Measurements from ENCODE around the gene ZNF784. TPM values are rescaled to one million over a fixed set of nuclear protein-coding genes. Genes with fewer than 3 reads are reported as not detected.

The ZNF784 gene
- total and polyA plus RNA-seq, 4 donors = 0.79 to 6.0 (median 3.8) TPM

GRCh38 chr19:55613396-55613795 lies 11.0 kb downstream of the ZNF784 start (continued):
- TF ChIP-seq ZBTB33 (IDR thresholded peaks at IDR 0.05) = no peak

DNA sequence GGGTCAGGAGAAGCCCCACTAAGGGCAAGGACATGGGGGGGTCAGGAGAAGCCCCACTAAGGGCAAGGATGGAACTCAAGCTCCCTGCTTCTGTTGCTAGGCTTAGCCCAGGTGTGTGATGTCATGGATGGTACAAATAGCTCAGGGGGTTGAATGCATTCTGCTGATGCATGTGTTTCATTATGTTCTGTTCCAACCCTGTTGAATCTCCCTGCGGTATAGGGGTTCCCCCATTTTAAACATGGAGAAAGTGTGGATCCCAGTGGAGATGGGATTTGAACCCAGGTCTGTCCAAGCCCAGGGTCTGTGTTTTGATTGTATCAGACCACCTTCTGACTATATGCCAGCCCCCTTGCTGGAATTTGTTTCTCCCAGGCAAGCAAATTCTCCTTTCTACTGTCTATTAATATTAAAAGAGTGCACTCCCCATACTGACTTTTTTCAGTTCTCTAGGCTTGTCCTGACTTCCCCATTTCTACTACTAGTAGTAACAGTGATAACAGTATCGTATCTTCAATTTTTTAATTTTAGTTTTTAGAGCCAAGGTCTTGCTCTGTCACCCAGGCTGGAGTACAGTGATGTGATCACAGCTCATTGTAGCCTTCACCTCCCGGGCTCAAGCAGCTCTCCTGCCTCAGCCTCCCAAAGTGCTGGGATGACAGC lies 12.3 kb downstream of the ZNF784 start:
- Histone ChIP-seq H3K27ac (ENCODE audit: low read depth in 1 of 2, low read length in 2 of 2) (no peak overlapping the region), H3K9ac (ENCODE audit: low read depth in 1 of 2, low read length in 2 of 2) (no peak overlapping the region), H3K4me1 (ENCODE audit: control insufficient read depth in 4 of 4, insufficient read depth in 4 of 4, low read length in 3 of 4) (peaks cover 0 to 2% (median under 1%) of the 10 kb centered on the region in 4 donors), H3K27me3 (ENCODE audit: control insufficient read depth in 4 of 4, insufficient read depth in 4 of 4, low read length in 3 of 4) (no peaks in the 10 kb centered on the region), H3K36me3 (ENCODE audit: control insufficient read depth in 4 of 4, insufficient read depth in 3 of 4, low read depth in 1 of 4, low read length in 3 of 4) (peaks cover 0 to 24% (median 12%) of the 10 kb centered on the region in 4 donors), H3K4me3 (ENCODE audit: low read depth in 1 of 3, low read length in 3 of 3) (no peak overlapping the region), H3K9me3 (ENCODE audit: control insufficient read depth in 4 of 4, low read length in 3 of 4) (no peaks in the 10 kb centered on the region)
- no peak for DNase-seq (ENCODE audit: low spot score)
- TF ChIP-seq YY1 (IDR thresholded peaks at IDR 0.05) = no peak
- no peak for TF ChIP-seq MAX (IDR thresholded peaks at IDR 0.05)
- no peak for TF ChIP-seq HNF4A (conservative IDR thresholded peaks at IDR 0.05)
- TF ChIP-seq NR2F2 (IDR thresholded peaks at IDR 0.05) = no peak
- TF ChIP-seq JUND (IDR thresholded peaks at IDR 0.05) = no peak
- TF ChIP-seq RAD21 (IDR thresholded peaks at IDR 0.05) = no peak
- no peak for TF ChIP-seq FOXA2 (IDR thresholded peaks at IDR 0.05)
- 88% methylated on average over 3 of the region's 3 CpGs for WGBS

- peaks cover 0 to 20% (median 11%) of the 10 kb centered on the region in 4 donors for H3K36me3 ChIP-seq (ENCODE audit: control insufficient read depth in 4 of 4, insufficient read depth in 3 of 4, low read depth in 1 of 4, low read length in 3 of 4)
- H3K4me1 ChIP-seq (ENCODE audit: control insufficient read depth in 4 of 4, insufficient read depth in 4 of 4, low read length in 3 of 4) = peaks cover 0 to 9% (median 7%) of the 10 kb centered on the region in 4 donors
- 84% methylated on average over 15 of the region's 15 CpGs for WGBS
- TF ChIP-seq NR2F2 (IDR thresholded peaks at IDR 0.05) (no peak), HNF4A (conservative IDR thresholded peaks at IDR 0.05) (no peak), ZBTB33 (IDR thresholded peaks at IDR 0.05) (no peak), RAD21 (IDR thresholded peaks at IDR 0.05) (no peak), EGR1 (IDR thresholded peaks at IDR 0.05; ENCODE audit: low read depth in 2 of 2) (no peak), RXRA (IDR thresholded peaks at IDR 0.05) (no peak), JUND (IDR thresholded peaks at IDR 0.05) (no peak), MAX (IDR thresholded peaks at IDR 0.05) (no peak), HNF4G (IDR thresholded peaks at IDR 0.05) (no peak)
- TF ChIP-seq, protein P1, sequence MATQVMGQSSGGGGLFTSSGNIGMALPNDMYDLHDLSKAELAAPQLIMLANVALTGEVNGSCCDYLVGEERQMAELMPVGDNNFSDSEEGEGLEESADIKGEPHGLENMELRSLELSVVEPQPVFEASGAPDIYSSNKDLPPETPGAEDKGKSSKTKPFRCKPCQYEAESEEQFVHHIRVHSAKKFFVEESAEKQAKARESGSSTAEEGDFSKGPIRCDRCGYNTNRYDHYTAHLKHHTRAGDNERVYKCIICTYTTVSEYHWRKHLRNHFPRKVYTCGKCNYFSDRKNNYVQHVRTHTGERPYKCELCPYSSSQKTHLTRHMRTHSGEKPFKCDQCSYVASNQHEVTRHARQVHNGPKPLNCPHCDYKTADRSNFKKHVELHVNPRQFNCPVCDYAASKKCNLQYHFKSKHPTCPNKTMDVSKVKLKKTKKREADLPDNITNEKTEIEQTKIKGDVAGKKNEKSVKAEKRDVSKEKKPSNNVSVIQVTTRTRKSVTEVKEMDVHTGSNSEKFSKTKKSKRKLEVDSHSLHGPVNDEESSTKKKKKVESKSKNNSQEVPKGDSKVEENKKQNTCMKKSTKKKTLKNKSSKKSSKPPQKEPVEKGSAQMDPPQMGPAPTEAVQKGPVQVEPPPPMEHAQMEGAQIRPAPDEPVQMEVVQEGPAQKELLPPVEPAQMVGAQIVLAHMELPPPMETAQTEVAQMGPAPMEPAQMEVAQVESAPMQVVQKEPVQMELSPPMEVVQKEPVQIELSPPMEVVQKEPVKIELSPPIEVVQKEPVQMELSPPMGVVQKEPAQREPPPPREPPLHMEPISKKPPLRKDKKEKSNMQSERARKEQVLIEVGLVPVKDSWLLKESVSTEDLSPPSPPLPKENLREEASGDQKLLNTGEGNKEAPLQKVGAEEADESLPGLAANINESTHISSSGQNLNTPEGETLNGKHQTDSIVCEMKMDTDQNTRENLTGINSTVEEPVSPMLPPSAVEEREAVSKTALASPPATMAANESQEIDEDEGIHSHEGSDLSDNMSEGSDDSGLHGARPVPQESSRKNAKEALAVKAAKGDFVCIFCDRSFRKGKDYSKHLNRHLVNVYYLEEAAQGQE (IDR thresholded peaks at IDR 0.05) = no peak
- no peak for DNase-seq (ENCODE audit: low spot score)
- H3K9me3 ChIP-seq (ENCODE audit: control insufficient read depth in 4 of 4, low read length in 3 of 4) = no peaks in the 10 kb centered on the region
- no peak overlapping the region for H3K4me3 ChIP-seq (ENCODE audit: low read depth in 1 of 3, low read length in 3 of 3)
- no peaks in the 10 kb centered on the region for H3K27me3 ChIP-seq (ENCODE audit: control insufficient read depth in 4 of 4, insufficient read depth in 4 of 4, low read length in 3 of 4)
- H3K27ac ChIP-seq (ENCODE audit: low read depth in 1 of 2, low read length in 2 of 2) = no peak overlapping the region
- no peak overlapping the region for H3K9ac ChIP-seq (ENCODE audit: low read depth in 1 of 2, low read length in 2 of 2)
Observed at GRCh38 chr19:55611300-55611982, 12.9 kb downstream of the ZNF784 start.
